Breast epithelium (tissue), 4 donors: ENCODE results near the gene GLYATL1B. TPM values are rescaled to one million over a fixed set of nuclear protein-coding genes. Genes with fewer than 3 reads are reported as not detected.
"Not testable (repeated sequence)": the region's sequence is repeated elsewhere in the genome, so short reads cannot be mapped to it uniquely, and the experiment has no call there.

Experiments
- DNase-seq, 2 donors: peaks; one replicate each; pipeline ENCODE4 v3.0.0-alpha.2; 2019; ENCODE audit warnings: low spot score in 2 of 2
- H3K27ac ChIP-seq, 2 donors: fragments of 200-600 bp; sonication (generic) in 1 of 2; one replicate each; pipeline ENCODE4 v1.5.1; 2016 to 2019; ENCODE audit warnings: mild to moderate bottlenecking in 1 of 2
- H3K27me3 ChIP-seq, 2 donors: fragments of 200-600 bp; sonication (generic) in 1 of 2; one replicate each; pipeline versions ENCODE4 v1.5.1 to v1.6.0; 2017 to 2019; ENCODE audit warnings: control low read depth in 1 of 2, mild to moderate bottlenecking in 1 of 2
- H3K36me3 ChIP-seq: fragments of 200-600 bp; one replicate; pipeline ENCODE4 v1.5.1; 2019
- H3K4me1 ChIP-seq, 2 donors: fragments of 200-600 bp; sonication (generic); one replicate each; pipeline ENCODE4 v1.5.1; 2016 to 2019; ENCODE audit warnings: control low read depth in 1 of 2
- H3K4me3 ChIP-seq, 3 donors: fragments of 200-600 bp; sonication (generic); 1 replicate in 2 of 3; 2 replicates in 1 of 3; pipeline ENCODE4 v1.5.1; 2016 to 2019; ENCODE audit warnings: mild to moderate bottlenecking in 3 of 3, moderate library complexity in 2 of 3
- H3K9me3 ChIP-seq, 2 donors: fragments of 200-600 bp; sonication (generic) in 1 of 2; one replicate each; pipeline ENCODE4 v1.5.1; 2016 to 2019; ENCODE audit warnings: control low read depth in 1 of 2
- POLR2A ChIP-seq: fragments of 450-650 bp; IDR thresholded peaks from one replicate; pipeline ENCODE4 v1.6.1; 2016; ENCODE audit warnings: antibody characterized with exemption, mild to moderate bottlenecking, moderate library complexity
- POLR2AphosphoS5 ChIP-seq, 3 donors: sonication (generic); formaldehyde crosslinking; IDR thresholded peaks; one replicate each; pipeline ENCODE4 v1.6.1; 2017; ENCODE audit warnings: antibody characterized with exemption in 3 of 3
- intact Hi-C: fragments of 100-400 bp; cut with DNase I; formaldehyde crosslinking; loops from one replicate; pipeline ENCODE4 v1.15.1; 2023; ENCODE audit warnings: low total_unique reads
- total RNA-seq, 3 donors: library from RNA; depleted of rRNA; stranded (reverse); fragments of >200 nt; gene quantifications; one replicate each; pipeline ENCODE4 v1.1.0, GENCODE V29; 2016
- TF ChIP-seq, protein P1 (sequence below), 3 donors: fragments of 450-650 bp; IDR thresholded peaks; one replicate each; pipeline ENCODE4 v1.5.1; 2016 to 2017; ENCODE audit warnings: antibody characterized with exemption in 3 of 3, mild to moderate bottlenecking in 3 of 3, moderate library complexity in 3 of 3

The GLYATL1B gene
- total RNA-seq, 3 donors from 2014 or later: not detected

DNA sequence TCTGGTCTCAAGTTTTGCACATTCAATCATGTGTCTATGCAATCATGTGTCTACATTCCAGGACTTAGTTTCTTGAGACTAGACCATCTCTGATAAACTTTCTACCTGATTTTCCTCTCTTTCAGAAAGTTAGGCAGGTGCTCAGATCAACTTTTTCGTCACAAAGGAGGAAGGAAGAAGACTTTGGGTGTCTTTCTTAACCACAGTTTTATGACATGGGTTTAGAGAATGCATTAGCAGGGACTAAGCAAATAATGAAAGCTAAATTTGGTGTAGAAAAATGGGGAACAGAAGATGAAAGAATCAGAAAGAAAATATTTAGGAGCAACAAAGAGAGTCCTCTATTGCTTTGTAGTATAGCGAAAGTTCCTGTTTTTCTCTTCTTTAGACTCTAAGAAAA, 7.7 kb upstream of the GLYATL1B start:
- TF ChIP-seq POLR2A (no peak), POLR2AphosphoS5 (IDR thresholded peaks at IDR 0.05) (no peak)
- TF ChIP-seq, protein P1, sequence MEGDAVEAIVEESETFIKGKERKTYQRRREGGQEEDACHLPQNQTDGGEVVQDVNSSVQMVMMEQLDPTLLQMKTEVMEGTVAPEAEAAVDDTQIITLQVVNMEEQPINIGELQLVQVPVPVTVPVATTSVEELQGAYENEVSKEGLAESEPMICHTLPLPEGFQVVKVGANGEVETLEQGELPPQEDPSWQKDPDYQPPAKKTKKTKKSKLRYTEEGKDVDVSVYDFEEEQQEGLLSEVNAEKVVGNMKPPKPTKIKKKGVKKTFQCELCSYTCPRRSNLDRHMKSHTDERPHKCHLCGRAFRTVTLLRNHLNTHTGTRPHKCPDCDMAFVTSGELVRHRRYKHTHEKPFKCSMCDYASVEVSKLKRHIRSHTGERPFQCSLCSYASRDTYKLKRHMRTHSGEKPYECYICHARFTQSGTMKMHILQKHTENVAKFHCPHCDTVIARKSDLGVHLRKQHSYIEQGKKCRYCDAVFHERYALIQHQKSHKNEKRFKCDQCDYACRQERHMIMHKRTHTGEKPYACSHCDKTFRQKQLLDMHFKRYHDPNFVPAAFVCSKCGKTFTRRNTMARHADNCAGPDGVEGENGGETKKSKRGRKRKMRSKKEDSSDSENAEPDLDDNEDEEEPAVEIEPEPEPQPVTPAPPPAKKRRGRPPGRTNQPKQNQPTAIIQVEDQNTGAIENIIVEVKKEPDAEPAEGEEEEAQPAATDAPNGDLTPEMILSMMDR (IDR thresholded peaks at IDR 0.05): no peak

DNA sequence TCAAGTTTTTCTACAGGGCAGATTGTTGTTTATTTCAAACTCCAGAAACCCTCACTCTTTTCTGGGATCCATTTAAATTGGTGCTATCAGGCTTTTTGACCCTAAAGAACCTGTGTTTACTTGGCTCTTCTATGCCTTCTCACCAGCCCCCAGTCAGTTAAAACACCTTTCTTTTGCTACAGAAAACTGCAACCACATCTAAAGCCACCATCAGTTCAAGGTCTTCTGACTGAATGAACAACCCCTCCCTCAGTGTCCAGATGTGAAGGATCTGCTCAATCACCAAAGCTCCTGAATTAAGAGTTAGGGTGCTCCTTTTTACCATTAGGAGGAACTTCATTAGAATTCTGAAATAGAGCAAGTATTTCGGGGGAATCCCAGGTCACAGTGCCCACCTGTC, 7.0 kb upstream of the GLYATL1B start:
- no peak for TF ChIP-seq POLR2A
- TF ChIP-seq, protein P1 (IDR thresholded peaks at IDR 0.05): no peak
- no peak for TF ChIP-seq POLR2AphosphoS5 (IDR thresholded peaks at IDR 0.05)
- Histone ChIP-seq H3K9me3 (no peaks in the 10 kb centered on the region), H3K4me3 (no peak overlapping the region), H3K4me1 (no peaks in the 10 kb centered on the region), H3K27me3 (no peaks in the 10 kb centered on the region), H3K27ac (no peak overlapping the region), H3K36me3 (no peaks in the 10 kb centered on the region)
- no peak for DNase-seq
- intact Hi-C loops: no loop called here

More for the DNA sequence above, 7.7 kb upstream of the GLYATL1B start:
- no peaks in the 10 kb centered on the region for H3K36me3 ChIP-seq
- H3K9me3 ChIP-seq: no peaks in the 10 kb centered on the region
- H3K27me3 ChIP-seq: no peaks in the 10 kb centered on the region
- no peaks in the 10 kb centered on the region for H3K4me1 ChIP-seq
- H3K4me3 ChIP-seq: no peak overlapping the region
- no peak for DNase-seq
- intact Hi-C loops: no loop called here
- H3K27ac ChIP-seq: no peak overlapping the region

DNA sequence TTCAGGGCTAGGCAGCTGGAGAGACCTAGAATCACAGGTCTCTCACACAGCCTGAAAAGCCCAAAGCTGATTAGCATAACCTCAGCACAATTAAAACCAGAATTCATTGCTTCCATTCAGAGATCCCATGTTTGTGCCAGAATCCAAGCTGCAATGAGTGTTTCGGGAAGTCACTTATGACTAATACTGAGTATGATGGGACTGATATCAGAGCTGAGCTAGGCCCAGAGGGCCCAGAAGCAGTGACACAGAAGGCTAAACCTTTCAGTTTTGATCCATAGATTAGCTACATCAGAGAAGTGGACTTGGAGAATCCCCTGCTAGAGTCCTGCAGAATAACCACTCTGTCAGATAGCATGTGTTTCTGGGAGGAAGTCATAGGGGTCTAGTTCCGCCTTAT, 5.7 kb upstream of the GLYATL1B start:
- DNase-seq, H3K9me3 ChIP-seq, intact Hi-C loops, H3K27ac ChIP-seq, H3K4me1 ChIP-seq, H3K4me3 ChIP-seq, H3K27me3 ChIP-seq, H3K36me3 ChIP-seq: not testable (repeated sequence)

DNA sequence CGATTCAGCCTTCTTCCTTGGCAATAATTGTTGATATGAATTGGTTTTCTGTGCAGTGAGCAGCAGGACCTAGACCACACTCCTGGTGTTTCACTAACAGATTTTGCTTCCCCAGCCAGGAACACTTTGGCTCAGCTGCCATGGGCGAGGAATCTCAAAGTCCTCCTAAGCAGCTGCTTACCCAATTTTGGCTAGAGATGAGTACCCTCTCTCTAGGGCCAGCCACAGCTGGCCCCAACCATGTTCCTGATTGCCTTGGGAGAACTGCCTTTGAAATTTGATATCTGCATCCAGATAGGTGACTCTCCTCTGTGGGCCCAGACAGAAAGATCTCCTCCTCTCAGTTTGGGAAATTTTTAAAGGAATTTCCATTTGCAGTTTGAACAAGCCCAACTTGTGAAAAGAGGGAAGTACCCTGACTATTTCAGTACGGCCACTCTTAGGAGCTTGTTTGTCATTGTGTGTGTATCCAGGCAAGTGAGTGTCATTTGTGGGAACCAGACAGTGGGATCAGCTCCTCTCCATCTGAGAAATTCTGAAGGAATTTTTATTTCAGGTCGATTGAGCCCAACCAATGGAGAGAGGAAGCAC, 4.6 kb upstream of the GLYATL1B start:
- intact Hi-C loops, H3K27ac ChIP-seq, H3K36me3 ChIP-seq, H3K9me3 ChIP-seq, H3K27me3 ChIP-seq, DNase-seq, H3K4me3 ChIP-seq, H3K4me1 ChIP-seq: not testable (repeated sequence)

DNA sequence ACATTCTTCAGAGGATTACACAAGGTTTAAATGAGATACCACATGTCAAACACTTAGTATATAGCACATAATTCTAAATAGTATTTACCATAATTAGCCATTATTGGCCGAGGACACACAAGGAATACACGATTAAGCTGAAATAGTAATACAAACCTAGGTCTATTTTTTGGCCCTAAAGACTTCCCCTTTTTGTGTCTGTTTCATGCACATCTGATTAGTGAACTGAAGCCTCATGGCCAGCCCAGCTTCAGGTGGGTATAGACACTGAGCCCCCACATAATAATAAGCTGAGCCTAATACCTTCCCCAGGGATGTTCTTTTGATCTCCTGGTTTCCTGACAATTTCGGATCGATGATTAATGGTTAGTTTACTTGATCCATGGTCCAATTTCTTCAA, 2.1 kb downstream of the GLYATL1B start:
- no peaks in the 10 kb centered on the region for H3K27me3 ChIP-seq
- H3K4me3 ChIP-seq: no peak overlapping the region
- H3K36me3 ChIP-seq: no peaks in the 10 kb centered on the region
- no peak for DNase-seq
- intact Hi-C loops: no loop called here
- H3K9me3 ChIP-seq: no peaks in the 10 kb centered on the region
- H3K4me1 ChIP-seq: no peaks in the 10 kb centered on the region
- no peak for TF ChIP-seq POLR2AphosphoS5 (IDR thresholded peaks at IDR 0.05)
- TF ChIP-seq, protein P1 (IDR thresholded peaks at IDR 0.05): no peak
- TF ChIP-seq POLR2A: no peak
- H3K27ac ChIP-seq: no peak overlapping the region

DNA sequence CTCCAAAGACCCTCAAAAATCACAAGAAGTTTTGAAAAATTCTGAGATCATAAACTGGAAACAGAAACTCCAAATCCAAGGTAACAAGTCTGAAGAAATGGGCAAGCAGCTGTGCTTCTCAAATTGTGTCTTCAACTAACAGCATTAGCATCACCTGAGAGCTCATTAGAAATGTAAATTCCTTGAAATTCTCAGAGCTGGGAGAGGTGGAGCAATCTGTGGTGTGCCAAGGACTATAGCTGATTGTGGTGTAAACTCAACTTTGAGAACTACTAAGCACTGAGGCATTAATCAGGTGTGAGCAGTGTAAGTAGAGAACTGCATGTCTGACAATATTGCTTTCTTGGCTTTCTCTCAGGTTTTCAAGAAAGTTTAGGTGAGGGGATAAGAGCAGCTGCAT, 7.5 kb downstream of the GLYATL1B start:
- H3K4me1 ChIP-seq, DNase-seq, intact Hi-C loops, H3K27me3 ChIP-seq, H3K36me3 ChIP-seq, H3K27ac ChIP-seq, H3K9me3 ChIP-seq, H3K4me3 ChIP-seq: not testable (repeated sequence)

DNA sequence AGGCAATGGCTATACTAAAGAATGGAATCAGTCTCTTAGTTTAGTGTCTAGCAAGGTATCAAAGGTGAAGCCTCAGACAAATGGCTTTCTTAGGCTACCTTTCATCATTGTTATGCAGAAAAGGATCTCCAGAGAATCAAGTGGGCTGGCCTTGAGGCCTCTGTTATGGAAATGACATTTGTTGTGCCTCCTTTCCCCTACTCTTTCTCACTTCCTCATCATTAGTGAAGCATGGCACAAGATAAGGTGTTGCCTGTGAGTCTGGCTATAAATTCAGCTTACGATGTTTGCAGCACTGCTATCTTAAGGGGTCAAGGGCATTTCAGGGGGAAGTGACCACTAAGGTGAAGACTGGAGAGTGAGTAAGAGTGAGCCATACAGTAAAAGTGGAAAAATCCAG, 9.1 kb downstream of the GLYATL1B start:
- H3K4me1 ChIP-seq, H3K9me3 ChIP-seq, intact Hi-C loops, H3K27ac ChIP-seq, DNase-seq, H3K4me3 ChIP-seq, H3K36me3 ChIP-seq, H3K27me3 ChIP-seq: not testable (repeated sequence)

DNA sequence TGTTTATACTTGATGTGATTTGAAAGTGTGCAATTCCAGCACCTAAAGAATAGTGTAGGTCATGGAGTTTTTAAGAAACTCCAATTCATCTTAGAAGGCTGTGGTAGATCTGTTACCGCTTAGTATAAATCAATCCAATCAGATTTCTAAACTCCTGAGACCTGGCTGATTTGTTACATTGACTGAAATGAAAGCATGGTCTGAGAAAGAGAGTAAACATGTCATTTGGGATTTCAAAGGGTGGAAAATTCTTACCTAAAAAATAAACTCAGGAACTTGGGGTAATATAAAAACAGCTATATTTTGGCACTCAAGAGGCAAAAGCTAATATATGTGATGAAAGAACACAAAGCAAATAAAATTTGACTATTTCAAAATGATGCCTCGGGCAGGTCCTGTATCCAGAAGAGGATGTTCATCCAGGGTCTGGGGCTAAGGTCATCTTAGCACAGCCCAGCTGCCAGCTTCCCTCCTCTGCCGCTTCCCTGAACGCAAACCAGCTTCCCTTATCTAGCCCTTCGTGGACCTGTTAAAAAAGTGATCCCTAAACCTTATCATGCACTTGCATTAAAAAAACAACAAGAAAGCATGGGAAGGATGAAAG, 10.0 kb downstream of the GLYATL1B start:
- H3K36me3 ChIP-seq, H3K9me3 ChIP-seq, H3K4me1 ChIP-seq, H3K27me3 ChIP-seq, H3K4me3 ChIP-seq, DNase-seq, intact Hi-C loops, H3K27ac ChIP-seq: not testable (repeated sequence)
